ENCODE results near the gene GAGE13. TPM values are rescaled to one million over a fixed set of nuclear protein-coding genes. Genes with fewer than 3 reads are reported as not detected.
"Not testable (repeated sequence)": the region's sequence is repeated elsewhere in the genome, so short reads cannot be mapped to it uniquely, and the experiment has no call there.

GAGE13 gene
- total RNA-seq, 4 donors from 2014 or later: not detected

DNA sequence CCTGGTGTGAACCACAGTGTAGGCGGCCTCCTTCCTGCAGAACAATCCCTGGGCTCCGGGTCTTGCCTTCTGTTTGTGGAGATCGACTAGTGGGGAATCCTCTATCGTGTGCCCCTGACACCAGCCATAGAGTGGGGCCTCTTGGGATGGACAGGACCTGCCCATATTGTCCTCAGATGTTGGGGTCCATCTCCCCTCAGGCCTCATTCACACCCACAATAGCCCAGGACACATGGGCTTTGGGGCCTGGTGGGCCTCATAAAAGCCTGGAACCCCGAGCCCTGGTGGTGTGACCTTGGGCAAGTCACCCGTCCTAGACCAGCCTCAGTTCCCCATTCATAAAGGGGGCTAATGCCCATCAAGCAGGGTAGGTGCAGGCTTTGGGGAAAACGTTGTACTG lies 41.2 kb upstream of the GAGE13 start:
- 39% methylated on average over 4 of the region's 7 CpGs for WGBS
- Histone ChIP-seq H3K36me3 (no peaks in the 10 kb centered on the region), H3K9me3 (no peaks in the 10 kb centered on the region), H3K27ac (no peak overlapping the region), H3K4me3 (no peak overlapping the region), H3K27me3 (no peaks in the 10 kb centered on the region), H3K4me1 (no peaks in the 10 kb centered on the region)
- DNase-seq (ENCODE audit: low spot score in 2 of 2): no peak
- TF ChIP-seq POLR2AphosphoS5 (IDR thresholded peaks at IDR 0.05) (no peak), EP300 (IDR thresholded peaks at IDR 0.05) (no peak), POLR2A (IDR thresholded peaks at IDR 0.05) (no peak)
- TF ChIP-seq, protein P1, sequence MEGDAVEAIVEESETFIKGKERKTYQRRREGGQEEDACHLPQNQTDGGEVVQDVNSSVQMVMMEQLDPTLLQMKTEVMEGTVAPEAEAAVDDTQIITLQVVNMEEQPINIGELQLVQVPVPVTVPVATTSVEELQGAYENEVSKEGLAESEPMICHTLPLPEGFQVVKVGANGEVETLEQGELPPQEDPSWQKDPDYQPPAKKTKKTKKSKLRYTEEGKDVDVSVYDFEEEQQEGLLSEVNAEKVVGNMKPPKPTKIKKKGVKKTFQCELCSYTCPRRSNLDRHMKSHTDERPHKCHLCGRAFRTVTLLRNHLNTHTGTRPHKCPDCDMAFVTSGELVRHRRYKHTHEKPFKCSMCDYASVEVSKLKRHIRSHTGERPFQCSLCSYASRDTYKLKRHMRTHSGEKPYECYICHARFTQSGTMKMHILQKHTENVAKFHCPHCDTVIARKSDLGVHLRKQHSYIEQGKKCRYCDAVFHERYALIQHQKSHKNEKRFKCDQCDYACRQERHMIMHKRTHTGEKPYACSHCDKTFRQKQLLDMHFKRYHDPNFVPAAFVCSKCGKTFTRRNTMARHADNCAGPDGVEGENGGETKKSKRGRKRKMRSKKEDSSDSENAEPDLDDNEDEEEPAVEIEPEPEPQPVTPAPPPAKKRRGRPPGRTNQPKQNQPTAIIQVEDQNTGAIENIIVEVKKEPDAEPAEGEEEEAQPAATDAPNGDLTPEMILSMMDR (IDR thresholded peaks at IDR 0.05): no peak

DNA sequence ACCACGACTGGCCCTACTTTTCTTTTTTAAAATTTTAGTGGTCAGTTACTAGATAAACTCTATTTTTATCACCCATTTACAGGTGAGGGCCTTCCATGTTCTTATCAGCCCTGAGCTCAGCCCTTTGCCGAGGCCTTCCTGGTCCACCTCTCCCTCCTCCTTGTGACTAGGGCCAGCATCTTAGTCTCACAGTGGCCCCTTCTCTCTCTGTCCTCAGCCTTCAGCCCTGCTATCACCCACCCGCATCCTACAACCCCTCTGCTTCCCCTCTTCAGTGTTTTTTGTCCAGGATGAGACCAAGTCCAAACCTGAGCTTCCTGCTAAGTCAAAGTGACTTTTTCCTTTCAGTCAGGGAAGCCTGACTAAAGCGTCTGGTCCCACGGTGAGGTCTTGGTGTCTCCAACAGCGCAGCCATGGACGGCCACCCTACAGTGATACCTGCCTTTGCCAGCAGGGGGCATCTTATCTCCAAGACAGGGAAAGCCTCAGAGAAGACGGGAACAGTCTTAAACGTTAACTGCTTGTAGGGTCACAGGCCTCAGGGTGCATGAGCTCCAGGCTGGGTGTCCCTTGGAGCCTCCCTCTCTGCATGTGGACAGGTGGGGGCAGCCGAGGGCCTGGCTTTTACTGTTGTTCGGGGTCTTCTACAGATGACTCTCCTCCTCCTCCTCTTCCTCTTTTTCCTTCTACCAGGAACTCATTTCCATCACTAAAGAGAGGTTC lies 39.6 kb upstream of the GAGE13 start:
- WGBS: 32% methylated on average over 11 of the region's 11 CpGs
- TF ChIP-seq, protein P1 (IDR thresholded peaks at IDR 0.05): peak; percentile 36 to 50
- TF ChIP-seq EP300 (IDR thresholded peaks at IDR 0.05): no peak
- no peak for DNase-seq (ENCODE audit: low spot score in 2 of 2)
- H3K36me3 ChIP-seq: no peaks in the 10 kb centered on the region
- no peaks in the 10 kb centered on the region for H3K9me3 ChIP-seq
- no peaks in the 10 kb centered on the region for H3K4me1 ChIP-seq
- H3K27me3 ChIP-seq: no peaks in the 10 kb centered on the region
- no peak overlapping the region for H3K27ac ChIP-seq
- no peak overlapping the region for H3K4me3 ChIP-seq

DNA sequence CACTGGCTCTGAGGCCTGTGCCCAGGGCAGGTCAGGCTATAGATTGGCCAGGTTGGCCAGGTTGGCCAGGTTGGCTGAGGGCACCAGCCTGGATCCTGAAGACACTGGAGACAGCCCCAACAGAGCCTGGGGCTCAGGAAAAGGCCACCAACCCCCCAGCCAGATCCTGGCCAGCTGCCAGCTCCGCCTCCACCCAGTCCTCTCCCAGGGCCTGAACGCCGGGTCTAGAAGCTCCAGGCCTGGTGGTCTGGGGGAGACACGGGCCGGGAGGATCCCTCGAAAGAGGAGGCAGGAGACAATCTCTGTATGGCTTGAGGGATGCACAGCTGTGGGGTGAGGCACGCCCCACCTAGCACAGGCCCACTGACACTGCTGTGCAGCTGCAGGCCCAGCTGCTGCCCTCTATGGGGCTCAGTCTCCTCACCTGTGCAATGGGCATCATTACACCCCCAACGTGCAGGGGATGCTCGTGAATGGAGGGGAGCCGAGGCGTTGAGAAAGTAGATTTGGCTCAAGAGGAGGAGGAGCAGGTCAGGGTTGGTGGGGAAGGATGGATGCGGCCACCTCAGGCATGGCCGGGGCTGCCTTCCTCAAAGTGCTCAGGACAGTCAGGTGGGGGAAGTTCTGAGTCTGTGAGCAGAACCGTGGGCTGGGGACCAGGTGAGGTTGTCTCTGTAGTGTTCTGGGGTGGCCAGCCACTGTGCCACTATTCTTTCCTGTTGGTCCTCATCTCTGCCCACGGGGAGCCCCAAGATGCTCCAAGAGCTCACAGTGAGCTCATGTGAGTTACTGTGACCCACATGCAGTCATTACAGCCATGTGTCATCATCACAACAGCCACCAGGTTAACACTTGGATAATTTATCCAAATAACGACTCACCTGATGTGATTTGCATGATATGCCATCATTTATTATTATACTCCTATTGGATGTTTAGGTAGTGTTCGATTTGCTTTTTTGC lies 38.7 kb upstream of the GAGE13 start:
- WGBS: 84% methylated on average over 10 of the region's 17 CpGs
- Histone ChIP-seq H3K36me3 (no peaks in the 10 kb centered on the region), H3K4me3 (no peak overlapping the region), H3K9me3 (no peaks in the 10 kb centered on the region), H3K4me1 (no peaks in the 10 kb centered on the region), H3K27me3 (no peaks in the 10 kb centered on the region), H3K27ac (no peak overlapping the region)
- TF ChIP-seq, protein P1 (IDR thresholded peaks at IDR 0.05): no peak
- TF ChIP-seq POLR2A (IDR thresholded peaks at IDR 0.05) (no peak), EP300 (IDR thresholded peaks at IDR 0.05) (no peak), POLR2AphosphoS5 (IDR thresholded peaks at IDR 0.05) (no peak)
- DNase-seq (ENCODE audit: low spot score in 2 of 2): no peak

DNA sequence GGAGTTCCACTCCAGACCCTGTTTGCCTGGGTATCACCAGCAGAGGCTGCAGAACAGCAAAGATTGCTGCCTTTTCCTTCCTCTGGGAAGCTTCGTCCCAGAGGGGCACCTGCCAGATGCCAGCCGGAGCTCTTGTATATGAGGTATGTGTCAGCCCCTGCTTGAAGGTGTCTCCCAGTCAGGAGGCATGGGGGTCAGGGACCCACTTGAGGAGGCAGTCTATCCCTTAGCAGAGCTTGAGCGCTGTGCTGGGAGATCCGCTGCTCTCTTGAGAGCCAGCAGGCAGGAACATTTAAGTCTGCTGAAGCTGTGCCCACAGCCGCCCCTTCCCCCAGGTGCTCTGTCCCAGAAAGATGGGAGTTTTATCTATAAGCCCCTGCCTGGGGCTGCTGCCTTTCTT lies 32.1 kb upstream of the GAGE13 start:
- H3K9me3 ChIP-seq; H3K27me3 ChIP-seq; DNase-seq (ENCODE audit: low spot score in 2 of 2); H3K4me3 ChIP-seq; H3K27ac ChIP-seq; H3K4me1 ChIP-seq; H3K36me3 ChIP-seq: not testable (repeated sequence)
- WGBS: 95% methylated on average over 3 of the region's 5 CpGs

DNA sequence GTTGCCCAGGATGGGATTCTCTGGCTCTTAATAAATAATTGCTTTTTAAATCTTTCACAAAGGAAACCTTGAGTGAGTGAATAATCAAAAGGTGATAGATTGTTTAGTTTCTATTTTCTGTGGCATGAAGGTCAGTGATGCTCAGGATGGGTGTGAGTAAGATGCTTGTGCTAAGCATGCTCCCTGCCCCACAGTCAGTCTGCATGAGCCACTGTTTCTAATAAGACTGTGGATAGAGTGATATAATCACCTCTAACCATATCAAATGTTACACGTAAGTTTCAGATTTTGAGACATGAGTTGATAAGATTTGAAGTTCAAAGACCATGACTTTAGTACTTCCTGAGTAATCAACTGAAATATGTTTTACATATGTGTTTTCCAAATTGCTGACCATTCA lies 30.7 kb upstream of the GAGE13 start:
- TF ChIP-seq, protein P1 (IDR thresholded peaks at IDR 0.05): no peak
- TF ChIP-seq POLR2A (IDR thresholded peaks at IDR 0.05) (no peak), EP300 (IDR thresholded peaks at IDR 0.05) (no peak), POLR2AphosphoS5 (IDR thresholded peaks at IDR 0.05) (no peak)
- Histone ChIP-seq H3K4me3 (no peak overlapping the region), H3K9me3 (no peaks in the 10 kb centered on the region), H3K27ac (no peak overlapping the region), H3K27me3 (no peaks in the 10 kb centered on the region), H3K36me3 (no peaks in the 10 kb centered on the region), H3K4me1 (no peaks in the 10 kb centered on the region)
- WGBS: 79% methylated on average over 1 of the region's 1 CpG
- DNase-seq (ENCODE audit: low spot score in 2 of 2): no peak
